ENCODE measurements around the gene CRTC3.

The CRTC3 gene

DNA sequence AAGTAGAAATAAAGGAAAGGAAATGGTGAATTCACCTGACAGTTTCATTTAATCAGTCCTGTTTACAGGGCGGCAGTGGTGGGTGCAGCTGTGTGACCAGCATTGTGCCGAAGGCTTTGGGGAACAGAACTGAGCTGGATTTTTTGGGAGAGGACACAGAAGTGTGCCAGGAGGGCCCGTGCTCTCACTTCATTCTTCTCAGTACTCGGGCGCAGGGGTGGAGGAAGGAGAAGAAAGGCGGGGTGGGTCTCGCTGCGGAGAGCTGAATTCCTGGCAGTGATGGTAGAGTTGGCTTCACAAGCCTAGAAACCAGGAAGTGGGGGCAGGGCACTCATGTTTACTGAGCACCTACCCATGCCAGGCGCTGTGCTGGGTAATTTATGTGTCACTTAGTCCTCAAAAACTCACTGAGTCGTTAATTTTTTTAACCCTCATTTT, 64.6 kb downstream of the CRTC3 start:
- peak; percentile 37 for DNase-seq (ENCODE audit: low read depth)

DNA sequence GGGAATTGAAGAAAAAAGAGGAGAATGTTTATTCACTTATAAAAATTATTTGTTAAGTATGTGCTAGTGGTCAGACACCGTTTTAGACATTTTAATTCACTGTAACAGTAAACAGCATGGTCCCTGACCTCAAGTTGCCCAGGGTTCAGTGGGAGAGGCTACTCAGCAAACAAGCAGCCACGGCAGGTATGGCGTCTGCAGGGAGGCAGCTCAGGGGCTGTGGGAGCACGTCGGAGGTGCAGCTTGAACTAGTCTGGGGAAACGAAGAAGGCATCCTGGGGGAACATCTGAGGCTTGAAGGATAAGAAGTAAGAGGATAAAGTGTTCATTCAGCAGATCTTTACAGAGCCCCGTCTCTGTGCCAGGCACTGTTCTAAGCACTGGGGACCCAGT, 66.0 kb downstream of the CRTC3 start:
- DNase-seq (ENCODE audit: low read depth), result no peak

DNA sequence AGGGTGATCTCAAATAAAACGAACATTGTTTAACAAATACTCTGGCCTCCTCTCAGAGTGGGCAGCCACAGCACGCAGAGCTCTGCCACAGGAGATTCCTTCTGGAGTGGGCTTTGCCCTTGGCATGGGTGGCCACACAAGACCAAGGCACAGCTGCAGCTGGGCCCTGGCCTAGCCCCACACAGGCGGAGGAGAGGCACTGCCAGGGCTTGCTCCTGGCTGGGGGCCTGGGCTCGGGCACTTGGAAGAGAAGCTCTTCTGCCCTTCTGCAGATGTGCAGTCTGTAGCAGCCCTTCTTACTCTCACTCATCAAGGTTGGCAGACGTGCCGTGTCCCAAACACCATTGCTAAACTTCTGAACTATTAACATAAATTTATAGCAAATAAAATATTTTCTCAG, 67.2 kb downstream of the CRTC3 start:
- DNase-seq (ENCODE audit: low read depth), result no peak

DNA sequence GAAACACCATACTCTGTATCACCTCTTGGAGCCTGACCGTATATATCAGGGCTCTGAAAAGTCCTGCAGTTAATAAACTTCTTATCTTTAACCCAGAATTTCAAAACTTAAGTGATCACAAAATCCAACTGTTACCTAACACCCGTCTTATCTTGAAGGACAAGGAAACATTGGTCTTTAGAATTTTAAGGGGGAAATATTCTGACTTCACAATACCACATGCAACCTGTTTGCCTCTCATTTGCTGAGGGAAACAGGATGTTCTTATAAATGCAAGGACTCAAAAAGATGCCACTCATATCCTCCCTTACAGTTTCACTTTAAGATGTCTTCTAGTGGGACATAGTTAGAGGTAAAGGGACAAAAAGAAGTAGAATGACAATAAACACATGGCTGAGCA, 67.9 kb downstream of the CRTC3 start:
- no peak for DNase-seq (ENCODE audit: low read depth)

DNA sequence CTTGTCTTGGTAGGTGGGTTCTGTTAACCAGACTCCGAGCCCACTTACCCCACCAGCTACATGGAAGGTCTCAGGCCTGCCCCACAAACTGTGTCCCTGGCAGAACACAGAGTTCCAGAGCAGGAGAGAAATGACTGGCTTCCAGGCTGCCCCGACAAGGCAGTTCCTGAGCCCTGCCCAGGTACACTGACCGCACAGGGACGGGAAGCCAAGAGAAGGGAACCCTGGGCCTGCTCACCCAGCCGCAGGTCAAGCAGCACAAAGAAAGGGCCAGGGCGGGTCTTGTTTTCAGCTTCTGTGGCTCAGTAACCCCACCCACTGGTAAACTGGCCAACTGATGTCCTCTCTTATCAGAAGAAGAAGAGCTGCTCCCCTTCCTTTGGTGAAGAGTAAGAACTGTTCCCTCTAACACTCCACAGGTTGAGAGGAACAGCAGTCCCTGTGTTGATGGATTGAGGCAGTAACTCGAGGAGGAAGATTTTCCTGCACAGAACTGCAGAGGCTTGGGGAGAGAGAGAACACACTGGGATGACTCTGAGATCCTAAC, 68.4 kb downstream of the CRTC3 start:
- DNase-seq (ENCODE audit: low read depth), result no peak

DNA sequence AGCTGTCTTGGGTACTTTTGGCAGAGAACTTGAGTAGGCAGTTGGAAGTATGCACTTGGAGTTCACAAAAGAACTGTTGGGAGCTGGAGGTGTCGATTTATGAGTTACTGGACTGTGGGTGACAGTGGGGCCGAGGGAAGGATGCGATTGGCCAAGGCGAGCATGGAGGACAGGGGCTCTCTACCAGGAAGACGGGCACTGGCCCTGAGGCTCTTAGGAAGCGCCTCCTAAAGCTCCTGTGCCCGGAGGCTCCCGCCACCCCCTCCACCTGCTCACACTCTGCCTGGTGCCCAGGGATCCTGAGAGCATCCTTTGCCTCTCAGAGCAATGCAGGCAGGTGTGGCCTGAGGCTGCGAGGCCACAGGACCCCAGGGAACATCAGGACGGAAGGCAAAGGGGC, 69.0 kb downstream of the CRTC3 start:
- no peak for DNase-seq (ENCODE audit: low read depth)

DNA sequence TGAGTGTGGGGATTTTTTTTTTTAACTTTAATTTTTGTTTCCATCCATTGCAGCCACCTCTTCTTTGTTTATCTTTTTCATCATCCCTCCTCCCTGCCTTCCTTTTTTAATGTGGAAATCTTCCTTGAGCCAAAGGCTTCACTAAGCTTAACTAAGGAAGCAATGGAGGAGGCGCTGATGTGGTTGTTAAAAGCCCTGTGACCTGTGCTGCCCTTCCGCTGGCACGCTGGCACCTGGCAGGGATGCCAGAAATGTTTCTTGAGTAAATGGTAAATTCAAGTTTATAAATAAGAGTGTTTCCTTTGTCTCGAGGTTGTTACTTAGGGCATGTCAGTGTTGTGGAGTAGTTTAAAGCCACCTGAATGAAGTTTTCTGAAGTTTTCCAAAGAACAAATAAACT, 69.4 kb downstream of the CRTC3 start:
- DNase-seq (ENCODE audit: low read depth), result no peak

DNA sequence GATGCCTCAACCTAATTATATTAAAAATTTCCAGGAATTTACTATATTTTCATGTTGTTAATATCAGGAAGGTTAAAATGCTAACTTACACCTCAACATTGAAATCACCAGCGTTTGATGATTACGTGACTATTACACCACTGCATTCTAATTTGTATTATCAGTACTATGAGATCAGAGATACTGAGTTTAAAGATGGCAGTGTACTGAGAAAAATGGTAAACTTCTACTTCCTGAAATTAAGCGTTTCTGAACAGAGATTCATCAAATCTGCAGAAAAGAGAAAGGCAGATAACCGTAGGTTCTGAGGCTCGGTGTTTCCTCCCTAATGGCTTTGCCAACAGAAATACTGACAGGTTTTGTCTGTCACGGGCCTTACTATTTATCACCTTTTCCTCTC, 69.9 kb downstream of the CRTC3 start:
- no peak for DNase-seq (ENCODE audit: low read depth)

DNA sequence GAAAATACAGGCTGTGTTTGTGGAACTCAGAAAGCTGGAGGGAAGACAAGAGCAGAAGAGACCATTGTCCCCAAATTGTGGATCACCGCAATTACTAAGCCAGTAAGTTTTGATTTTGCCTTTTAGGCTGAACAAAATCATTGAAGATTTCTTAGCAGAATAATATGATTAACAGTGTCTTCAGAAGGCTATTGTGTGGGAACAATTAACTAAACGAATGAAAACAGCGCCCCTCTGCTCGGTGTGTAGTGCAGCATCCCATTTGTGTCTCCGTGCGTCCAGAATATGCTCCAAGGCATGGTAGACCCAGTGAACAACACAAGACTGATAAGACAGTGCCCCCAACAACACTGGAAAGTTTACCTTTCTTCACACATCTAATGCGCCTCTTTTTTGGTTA, 71.2 kb downstream of the CRTC3 start:
- DNase-seq (ENCODE audit: low read depth), result no peak

DNA sequence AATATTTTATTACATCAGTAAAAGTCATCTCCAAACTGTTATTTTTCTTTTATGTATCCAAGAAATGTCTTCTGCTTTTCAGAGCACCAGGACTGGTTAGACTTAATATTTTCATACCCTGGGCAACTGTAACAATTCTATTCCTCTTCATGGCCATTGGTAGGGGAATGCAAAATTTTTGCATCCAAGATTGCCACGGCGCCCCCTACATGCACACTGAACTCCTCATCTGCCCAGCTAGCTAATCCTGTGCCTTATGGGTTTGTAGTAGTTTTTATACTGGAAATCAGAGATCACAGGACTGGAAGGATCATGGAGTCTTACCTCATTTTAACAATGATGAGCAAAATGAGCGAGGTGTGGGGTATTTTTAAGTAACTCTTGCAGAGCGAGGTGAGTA, 74.2 kb downstream of the CRTC3 start:
- no peak for DNase-seq (ENCODE audit: low read depth)

DNA sequence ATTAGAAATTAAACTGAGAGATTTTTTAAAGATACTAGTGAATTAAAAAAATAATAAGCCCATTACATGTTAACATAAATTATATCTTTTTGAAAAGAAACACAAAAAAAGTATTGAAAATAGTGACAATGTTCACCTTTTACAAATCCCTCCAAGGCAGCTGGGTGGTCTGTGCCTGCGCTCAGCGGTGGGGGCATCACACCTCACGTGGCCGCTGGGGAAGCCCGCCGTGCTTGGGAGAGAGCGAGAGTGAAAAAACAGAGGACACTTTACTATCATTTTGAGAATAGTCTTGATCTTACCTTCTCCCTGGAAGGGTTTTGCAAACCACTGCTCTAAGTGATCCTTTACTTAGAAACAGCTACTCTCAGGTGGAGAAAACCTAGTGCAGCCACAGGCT, 76.9 kb downstream of the CRTC3 start:
- no peak for DNase-seq (ENCODE audit: low read depth)

DNA sequence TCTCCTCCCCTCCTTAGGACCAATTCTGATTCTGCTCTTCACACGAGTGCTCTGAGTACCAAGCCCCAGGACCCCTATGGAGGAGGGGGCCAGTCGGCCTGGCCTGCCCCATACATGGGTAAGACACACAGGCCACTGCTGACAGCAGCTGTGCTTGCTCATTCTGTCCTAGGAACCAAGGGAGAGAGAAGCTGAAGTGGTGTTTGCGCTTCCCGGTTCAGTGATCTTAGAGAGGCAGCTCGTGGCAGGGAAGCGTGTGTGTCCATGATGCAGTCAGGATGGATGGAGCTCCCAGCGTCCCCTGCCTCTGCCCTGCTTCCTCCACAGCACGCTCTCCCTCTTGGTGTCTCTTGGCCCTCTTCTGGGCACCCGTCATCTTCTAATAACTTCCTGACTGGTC, 77.6 kb downstream of the CRTC3 start:
- DNase-seq (ENCODE audit: low read depth), result no peak

DNA sequence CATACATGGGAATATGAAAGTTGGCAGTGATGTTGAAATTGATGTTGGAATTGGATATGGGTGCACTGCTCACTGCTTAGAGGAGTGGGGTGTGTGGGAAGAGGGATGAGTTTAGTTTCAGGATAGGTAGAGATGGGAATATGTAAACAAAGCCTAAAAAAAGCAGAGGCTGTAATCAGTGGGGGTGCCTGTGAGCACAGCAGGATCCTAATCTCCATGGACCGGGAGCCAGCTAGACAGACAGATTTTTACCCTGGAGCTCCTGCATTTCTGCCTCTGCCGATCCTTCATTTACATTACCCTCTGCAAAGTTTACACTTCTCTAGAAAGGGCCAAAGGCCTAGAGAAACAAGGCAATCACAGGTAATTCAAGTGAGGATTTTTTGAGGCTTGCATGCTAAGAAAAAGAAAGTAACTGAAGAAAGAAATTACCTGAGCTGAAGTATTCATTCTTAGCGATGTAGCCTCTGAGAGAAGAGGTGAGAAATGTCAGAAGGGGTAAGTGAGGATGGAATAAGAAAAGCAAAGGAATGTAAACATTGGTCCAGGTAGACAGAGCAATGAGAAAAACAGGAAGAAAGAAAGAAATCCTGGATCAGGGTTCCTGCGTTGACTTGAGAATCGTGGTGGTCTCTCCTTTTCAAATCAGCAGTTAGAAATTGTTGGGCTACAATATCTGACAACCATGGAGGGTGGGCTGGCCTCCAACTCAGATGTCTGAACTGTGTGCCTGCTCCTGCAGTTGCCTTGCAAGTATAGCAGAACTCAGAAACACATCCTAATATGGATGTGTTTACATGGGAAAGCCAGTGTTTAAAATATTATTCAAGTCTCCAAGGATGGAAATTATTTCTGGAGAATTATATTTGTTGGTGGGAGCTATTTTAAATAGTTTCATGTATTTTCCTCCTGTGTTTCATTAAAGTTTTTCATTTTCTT, 79.8 kb downstream of the CRTC3 start:
- DNase-seq (ENCODE audit: low read depth), result no peak

DNA sequence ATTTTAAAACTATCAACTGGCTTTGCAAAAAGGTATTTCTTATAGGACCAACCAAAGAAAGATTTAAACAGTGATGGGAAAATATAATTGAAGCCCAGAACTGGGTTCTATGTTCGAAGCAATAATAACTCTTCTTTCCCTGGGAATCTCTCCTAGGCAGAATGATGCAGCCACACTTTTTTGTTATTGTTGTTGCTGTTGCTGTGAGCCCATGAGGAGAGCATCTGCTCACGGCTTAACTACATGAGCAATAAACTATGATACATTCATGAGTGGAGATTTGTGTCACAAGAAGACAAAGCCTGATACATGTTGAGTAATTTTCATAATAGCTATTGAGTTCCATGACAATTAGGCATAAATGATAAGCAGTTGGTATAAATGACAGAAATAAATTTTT, 80.5 kb downstream of the CRTC3 start:
- no peak for DNase-seq (ENCODE audit: low read depth)

DNA sequence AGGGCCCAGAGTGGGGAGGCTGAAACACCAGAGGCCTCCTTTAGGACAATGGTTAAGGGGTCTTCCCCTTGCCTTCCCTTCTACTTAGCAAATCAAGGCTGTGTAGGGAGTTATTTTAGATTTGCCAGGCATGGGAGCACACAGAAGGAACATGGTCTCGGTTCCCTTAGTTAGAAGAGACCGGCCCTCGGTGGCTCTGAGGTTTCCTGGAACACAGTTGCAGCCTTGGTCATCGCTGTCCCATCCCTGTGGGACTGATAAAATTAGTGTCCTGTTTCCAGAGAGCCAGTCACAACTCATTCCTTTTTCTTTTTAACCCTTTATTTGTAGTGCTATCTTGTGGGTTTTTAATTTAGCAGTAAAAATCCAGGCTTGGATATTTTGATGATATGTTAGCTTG, 81.4 kb downstream of the CRTC3 start:
- no peak for DNase-seq (ENCODE audit: low read depth)

DNA sequence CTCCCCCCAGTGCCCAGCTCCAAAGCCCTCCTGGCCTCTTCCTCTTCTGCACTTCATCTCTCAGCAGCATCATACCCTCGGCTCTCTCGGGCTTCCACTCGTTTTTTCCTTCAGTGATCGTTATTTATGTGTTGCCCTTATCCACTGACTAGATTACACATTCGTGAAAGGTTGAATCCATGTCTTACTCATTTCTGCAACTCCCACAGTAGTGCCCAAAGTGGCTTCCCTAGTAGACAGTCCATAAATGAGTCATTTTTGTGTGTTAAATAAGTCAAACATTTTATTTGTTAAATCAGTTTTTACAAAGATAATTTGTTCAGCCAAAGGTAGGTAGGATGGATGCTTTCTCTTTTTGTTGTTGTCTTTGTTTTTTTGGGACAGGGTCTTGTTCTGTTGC, 87.4 kb downstream of the CRTC3 start:
- DNase-seq (ENCODE audit: low read depth), result no peak

DNA sequence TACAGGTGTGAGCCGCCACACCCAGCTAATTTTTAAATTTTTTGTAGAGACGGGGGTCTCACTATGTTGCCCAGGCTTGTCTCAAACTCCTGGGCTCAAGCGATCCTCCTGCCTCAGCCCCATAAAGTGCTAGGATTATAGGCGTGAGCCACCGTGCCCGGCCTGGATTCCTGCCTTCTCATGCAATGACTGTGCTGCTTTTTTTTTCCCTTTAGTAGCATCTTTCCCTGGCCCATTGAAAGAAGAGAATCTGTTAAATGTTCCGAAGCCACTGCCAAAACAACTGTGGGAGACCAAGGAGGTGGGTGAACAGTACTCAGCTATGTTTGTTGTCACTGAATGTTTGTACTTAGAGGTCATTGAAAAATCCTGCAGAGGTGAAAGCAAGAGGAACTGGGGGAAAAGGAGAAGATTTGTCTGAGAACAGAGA, 88.0 kb downstream of the CRTC3 start:
- no peak for DNase-seq (ENCODE audit: low read depth)

DNA sequence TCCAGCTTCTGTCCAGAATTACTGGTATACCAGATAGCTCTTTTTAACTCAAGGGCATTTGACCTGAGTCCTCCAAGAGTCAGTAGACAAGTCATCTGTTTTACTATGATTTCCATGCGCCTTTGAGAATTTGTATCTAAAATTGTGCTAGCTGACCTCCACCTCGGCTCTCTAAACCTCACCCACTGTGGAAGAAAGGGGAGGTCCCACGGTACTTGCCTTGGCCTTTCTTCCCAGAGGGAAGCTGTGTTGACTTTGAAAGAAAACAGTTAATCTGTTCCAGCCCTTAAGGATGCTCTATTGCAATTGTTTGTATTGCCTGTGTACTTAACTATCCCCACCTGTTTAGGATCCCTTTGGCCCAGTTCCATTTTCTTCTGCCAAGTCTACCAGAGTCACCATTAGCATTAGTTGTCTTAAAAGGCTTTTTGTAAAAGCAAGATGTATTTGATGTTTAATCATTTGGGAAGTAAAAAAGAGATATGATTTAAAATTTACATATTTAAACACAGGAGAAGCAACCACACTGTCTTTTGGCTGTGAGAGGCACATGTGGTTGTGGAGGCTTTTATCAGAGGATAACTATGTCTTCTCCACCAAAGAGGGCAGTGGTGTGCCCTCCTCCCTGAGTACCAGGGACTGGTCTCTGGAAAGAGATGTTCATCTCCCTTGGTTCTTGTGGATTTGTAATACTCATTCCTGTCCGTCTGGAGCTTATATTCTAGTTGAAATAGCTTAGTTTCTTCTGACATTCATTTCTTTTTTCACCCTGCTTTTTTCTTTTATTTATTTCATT, 88.8 kb downstream of the CRTC3 start:
- no peak for DNase-seq (ENCODE audit: low read depth)

DNA sequence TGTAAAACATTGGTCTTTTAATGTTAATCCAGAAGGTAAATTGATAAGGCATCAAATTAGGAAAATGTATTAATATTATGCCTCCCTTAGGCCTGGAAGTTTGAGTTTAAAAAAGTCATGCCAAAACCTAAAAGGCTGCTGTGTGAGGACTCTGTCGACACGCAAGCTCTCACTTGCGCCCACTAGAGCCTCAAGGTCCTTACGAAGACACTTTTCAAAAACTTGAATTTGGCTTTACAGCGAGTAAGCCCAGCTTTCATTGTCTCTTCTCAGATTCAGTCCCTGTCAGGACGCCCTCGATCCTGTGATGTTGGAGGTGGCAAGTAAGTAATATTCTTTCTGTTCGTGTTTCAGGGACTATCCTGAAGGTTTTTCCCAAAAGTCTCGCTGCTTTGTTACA, 89.7 kb downstream of the CRTC3 start:
- DNase-seq (ENCODE audit: low read depth), result no peak

DNA sequence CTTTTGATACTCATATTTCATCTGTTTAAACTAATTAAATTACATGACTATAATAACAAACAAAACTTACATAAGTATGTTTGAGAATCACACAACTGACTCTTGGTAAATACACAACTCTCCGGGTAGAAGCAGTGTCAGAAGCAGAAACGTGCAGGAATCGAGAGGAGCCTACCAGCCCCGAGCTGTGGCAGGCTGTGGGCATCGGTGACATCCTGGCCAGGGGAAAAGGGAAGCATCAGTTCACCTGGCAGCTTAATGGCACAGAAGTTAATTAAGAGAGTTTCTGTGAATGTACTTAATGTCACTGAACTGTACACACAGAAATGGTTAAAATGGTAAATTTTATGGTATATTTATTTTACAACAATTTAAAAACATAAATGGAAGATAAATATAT, 90.2 kb downstream of the CRTC3 start:
- no peak for DNase-seq (ENCODE audit: low read depth)

DNA sequence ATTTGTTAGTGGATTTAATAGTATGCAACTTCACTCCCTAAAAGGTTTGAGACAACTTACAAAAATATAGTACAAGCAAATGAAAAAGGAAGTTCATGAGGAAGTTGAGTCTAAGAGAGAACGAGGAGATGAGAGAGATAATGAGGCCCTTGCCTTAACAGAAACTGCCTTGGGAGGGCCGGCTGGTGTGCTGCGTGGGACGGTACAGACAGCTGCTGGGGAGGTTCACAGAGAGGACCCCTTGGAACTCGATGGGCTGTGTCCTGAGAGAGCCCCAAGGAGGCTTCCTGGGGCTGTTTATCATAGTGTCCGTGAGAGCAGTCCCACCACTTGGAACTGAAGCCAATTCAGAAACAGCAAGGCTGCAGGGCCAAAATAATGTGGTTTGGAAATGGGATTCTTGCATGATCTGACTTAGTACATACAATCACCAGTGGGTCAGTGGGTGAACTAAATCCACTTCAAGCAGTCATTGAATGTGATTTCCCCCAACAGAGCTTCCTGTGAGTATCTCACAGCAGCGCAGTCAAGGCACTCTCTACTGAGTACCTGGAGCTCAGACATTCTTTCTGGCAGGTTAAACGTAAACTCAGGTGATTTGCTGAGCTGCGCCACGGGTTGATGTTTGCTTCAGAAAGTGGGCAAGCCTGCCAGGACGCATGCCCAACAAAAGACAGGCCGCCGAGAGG, 90.8 kb downstream of the CRTC3 start:
- DNase-seq (ENCODE audit: low read depth), result no peak

DNA sequence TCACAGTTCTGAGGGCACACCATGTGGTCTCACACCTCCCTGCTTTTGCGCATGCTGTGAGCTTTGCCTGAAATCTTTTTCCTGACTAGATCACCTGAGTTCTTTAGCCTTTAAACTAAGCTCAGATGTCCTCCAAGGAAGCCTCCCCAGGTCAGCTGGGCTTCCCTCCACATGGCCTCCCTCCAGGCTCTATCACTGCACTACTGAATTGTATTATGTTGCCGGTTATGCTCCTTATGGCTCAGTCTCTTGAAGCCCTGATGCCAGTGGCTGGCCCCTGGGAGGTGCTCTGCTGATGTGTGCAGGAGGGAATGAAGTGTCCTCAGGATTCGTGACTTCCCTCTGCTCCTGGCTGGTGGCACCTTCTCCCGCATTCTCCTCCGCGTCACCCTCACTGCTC, 94.1 kb downstream of the CRTC3 start:
- DNase-seq (ENCODE audit: low read depth), result no peak
